ENCODE measurements around the gene TRPT1. TPM values are rescaled to one million over a fixed set of nuclear protein-coding genes. Genes with fewer than 3 reads are reported as not detected.

Gene TRPT1
- total RNA-seq, 1 donor from 2014 or later = 82.3 TPM

DNA sequence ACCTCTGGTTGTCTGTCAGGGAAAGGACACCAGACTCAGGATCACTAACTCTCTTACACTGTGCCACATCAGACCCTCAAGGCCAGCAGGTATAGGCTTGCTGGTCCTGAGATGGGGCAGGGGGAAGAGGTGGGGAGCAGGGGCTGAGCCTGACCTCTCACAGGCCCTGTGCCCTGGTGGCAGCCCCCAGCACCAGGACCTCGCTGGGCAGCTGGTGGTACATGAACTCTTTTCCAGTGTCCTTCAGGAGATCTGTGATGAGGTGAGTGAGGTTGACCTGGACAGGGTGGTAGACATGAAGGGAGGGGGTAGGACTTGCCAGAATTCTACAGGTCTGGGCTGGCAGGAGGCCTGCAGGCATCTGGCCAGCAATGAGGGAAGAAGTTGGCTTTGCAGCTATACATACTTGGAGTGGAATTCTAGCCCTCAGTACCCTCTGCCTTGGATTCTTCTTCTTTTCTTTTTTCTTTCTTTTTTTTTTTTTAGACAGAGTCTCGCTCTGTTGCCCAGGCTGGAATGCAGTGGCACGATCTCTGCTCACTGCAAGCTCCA, 1.5 kb upstream of the TRPT1 start:
- H3K36me3 ChIP-seq = peaks cover 6% of the 10 kb centered on the region
- peak overlapping the region; percentile 98 for H3K27ac ChIP-seq (replicated peaks)
- no peak for DNase-seq
- TF ChIP-seq, protein P1, sequence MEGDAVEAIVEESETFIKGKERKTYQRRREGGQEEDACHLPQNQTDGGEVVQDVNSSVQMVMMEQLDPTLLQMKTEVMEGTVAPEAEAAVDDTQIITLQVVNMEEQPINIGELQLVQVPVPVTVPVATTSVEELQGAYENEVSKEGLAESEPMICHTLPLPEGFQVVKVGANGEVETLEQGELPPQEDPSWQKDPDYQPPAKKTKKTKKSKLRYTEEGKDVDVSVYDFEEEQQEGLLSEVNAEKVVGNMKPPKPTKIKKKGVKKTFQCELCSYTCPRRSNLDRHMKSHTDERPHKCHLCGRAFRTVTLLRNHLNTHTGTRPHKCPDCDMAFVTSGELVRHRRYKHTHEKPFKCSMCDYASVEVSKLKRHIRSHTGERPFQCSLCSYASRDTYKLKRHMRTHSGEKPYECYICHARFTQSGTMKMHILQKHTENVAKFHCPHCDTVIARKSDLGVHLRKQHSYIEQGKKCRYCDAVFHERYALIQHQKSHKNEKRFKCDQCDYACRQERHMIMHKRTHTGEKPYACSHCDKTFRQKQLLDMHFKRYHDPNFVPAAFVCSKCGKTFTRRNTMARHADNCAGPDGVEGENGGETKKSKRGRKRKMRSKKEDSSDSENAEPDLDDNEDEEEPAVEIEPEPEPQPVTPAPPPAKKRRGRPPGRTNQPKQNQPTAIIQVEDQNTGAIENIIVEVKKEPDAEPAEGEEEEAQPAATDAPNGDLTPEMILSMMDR (IDR thresholded peaks at IDR 0.05; ENCODE audit: borderline replicate concordance) = no peak
- H3K4me3 ChIP-seq = peak overlapping the region; percentile 95
- intact Hi-C loops (cut with micrococcal nuclease) = no loop called here
- H3K9me3 ChIP-seq (replicated peaks) = no peaks in the 10 kb centered on the region
- no peaks in the 10 kb centered on the region for H3K27me3 ChIP-seq (ENCODE audit: low read depth)
- H3K4me1 ChIP-seq = peaks cover 83% of the 10 kb centered on the region

DNA sequence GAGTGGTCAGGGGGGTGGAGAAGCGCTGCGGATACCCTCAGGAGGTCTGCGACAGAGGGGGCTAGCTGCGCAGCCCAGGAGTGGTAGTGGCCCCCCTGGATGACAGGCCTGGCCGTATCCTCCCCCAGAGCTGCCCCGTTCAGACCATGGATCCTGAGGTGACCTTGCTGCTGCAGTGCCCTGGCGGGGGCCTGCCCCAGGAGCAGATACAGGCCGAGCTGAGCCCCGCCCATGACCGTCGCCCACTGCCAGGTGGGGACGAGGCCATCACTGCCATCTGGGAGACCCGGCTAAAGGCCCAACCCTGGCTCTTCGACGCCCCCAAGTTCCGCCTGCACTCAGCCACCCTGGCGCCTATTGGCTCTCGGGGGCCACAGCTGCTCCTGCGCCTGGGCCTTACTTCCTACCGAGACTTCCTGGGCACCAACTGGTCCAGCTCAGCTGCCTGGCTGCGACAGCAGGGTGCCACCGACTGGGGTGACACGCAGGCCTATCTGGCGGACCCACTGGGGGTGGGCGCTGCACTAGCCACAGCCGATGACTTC, 593 bp upstream of the TRPT1 start:
- Histone ChIP-seq H3K4me3 (peak overlapping the region; percentile 95), H3K27ac (replicated peaks) (peak overlapping the region; percentile 98), H3K9me3 (replicated peaks) (no peaks in the 10 kb centered on the region), H3K27me3 (ENCODE audit: low read depth) (no peaks in the 10 kb centered on the region), H3K36me3 (peaks cover 6% of the 10 kb centered on the region), H3K4me1 (peaks cover 75% of the 10 kb centered on the region)
- DNase-seq = peak; percentile 60
- TF ChIP-seq, protein P1 (IDR thresholded peaks at IDR 0.05; ENCODE audit: borderline replicate concordance) = no peak
- intact Hi-C loops (cut with micrococcal nuclease) = no loop called here

DNA sequence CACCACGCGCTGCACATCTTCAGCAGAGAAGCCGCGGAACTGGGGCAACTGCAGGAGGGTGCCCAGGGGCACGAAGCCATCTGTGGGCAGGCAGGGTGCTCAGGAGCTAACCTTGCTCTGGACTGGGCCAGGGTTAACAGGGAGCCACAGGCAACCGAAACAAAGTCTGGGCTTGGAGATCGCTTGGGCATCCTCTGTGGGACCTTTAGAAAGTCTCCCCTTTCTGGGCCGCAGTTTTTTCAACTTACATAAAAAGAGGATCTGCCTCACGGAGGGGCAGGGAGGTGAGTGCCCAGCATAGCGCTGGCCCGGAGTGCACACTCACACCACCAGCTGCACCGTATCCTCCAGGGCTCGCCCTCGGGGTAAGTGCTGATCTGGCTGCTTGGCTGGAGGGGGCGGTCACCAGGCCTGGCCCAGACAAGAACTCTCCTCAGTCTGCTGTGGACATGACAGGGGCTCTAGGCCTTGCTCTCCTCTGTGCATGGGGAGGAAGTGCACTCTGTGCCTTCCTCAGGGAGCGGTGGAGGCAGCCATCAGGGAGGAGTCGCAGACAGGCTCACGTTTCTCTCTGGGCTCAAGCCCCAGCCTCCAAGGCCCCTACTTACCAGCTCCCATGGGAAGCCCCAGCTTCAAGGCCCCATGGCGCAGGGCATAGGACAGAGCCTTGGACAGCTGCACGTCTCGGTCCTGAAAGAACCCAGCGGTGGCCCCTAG, 937 bp downstream of the TRPT1 start:
- DNase-seq = no peak
- intact Hi-C loops (cut with micrococcal nuclease) = no loop called here
- H3K36me3 ChIP-seq = peaks cover 6% of the 10 kb centered on the region
- peak overlapping the region; percentile 95 for H3K4me3 ChIP-seq
- TF ChIP-seq, protein P1 (IDR thresholded peaks at IDR 0.05; ENCODE audit: borderline replicate concordance) = no peak
- peak overlapping the region; percentile 98 for H3K27ac ChIP-seq (replicated peaks)
- no peaks in the 10 kb centered on the region for H3K27me3 ChIP-seq (ENCODE audit: low read depth)
- no peaks in the 10 kb centered on the region for H3K9me3 ChIP-seq (replicated peaks)
- peaks cover 60% of the 10 kb centered on the region for H3K4me1 ChIP-seq

DNA sequence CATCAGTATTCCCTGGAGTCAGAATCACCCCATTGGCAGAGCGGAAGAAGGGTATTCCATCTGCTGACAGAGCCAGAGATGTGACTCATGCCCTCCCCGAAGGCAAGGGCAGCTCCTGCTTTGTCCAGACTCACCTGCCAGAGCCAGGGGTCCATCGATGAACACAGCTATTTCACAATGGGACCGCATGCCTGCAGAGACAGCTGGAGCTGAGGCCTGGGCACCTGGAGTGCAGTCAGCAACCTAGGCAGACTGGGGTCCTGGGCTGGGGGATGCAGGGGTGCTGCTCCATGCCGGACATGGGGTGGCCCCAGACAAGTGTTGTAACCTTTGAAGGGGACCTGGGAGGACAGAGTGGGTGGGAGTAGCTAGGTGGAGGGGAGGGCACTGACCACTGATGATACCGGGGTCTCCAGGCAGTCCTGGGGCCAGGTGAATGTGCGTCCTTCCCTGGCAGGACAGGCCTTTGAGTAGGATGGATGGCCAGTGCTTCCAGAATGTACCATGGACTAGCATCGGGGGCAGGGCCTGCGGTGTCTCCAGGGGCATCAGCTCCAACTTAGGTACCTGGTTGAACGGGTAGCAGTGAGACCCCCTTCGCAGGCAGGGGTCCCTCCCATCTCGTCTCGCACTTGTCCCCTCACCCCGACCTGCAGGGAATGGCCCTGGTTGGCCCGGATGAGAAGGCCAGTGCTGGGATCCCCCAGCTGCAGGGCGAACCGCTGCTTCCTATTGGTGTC, 1.7 kb downstream of the TRPT1 start:
- TF ChIP-seq, protein P1 (IDR thresholded peaks at IDR 0.05; ENCODE audit: borderline replicate concordance) = no peak
- Histone ChIP-seq H3K27me3 (ENCODE audit: low read depth) (no peaks in the 10 kb centered on the region), H3K4me3 (peak overlapping the region; percentile 95), H3K27ac (replicated peaks) (peak overlapping the region; percentile 98), H3K4me1 (peaks cover 52% of the 10 kb centered on the region), H3K36me3 (peaks cover 6% of the 10 kb centered on the region), H3K9me3 (replicated peaks) (no peaks in the 10 kb centered on the region)
- DNase-seq = no peak
- intact Hi-C loops (cut with micrococcal nuclease) = no loop called here

DNA sequence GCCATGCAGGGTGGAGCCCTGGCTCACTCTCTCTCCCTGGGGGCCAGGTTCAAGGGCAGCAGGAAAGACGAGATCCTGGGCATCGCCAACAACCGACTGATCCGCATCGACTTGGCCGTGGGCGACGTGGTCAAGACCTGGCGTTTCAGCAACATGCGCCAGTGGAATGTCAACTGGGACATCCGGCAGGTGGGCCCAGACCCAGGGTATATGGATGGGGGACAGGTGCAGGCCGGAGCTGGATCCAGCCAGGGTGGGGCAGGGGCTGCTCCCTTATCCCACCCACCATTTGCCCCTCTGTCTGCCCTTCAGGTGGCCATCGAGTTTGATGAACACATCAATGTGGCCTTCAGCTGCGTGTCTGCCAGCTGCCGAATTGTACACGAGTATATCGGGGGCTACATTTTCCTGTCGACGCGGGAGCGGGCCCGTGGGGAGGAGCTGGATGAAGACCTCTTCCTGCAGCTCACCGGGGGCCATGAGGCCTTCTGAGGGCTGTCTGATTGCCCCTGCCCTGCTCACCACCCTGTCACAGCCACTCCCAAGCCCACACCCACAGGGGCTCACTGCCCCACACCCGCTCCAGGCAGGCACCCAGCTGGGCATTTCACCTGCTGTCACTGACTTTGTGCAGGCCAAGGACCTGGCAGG, 2.9 kb downstream of the TRPT1 start:
- H3K9me3 ChIP-seq (replicated peaks) = no peaks in the 10 kb centered on the region
- H3K36me3 ChIP-seq = peaks cover 6% of the 10 kb centered on the region
- intact Hi-C loops (cut with micrococcal nuclease) = no loop called here
- DNase-seq = no peak
- no peaks in the 10 kb centered on the region for H3K27me3 ChIP-seq (ENCODE audit: low read depth)
- peak overlapping the region; percentile 30 for H3K27ac ChIP-seq (replicated peaks)
- peaks cover 42% of the 10 kb centered on the region for H3K4me1 ChIP-seq
- TF ChIP-seq, protein P1 (IDR thresholded peaks at IDR 0.05; ENCODE audit: borderline replicate concordance) = no peak
- H3K4me3 ChIP-seq = no peak overlapping the region
